NCI-H510A treated with DMSO at 0.1 percent for 48 hours (cell line): ENCODE data around the gene CCL2.

Source experiments
- DNase-seq: peaks from one replicate; lab custom pipeline; 2025; lab: John Stamatoyannopoulos, UW

The CCL2 gene

DNA sequence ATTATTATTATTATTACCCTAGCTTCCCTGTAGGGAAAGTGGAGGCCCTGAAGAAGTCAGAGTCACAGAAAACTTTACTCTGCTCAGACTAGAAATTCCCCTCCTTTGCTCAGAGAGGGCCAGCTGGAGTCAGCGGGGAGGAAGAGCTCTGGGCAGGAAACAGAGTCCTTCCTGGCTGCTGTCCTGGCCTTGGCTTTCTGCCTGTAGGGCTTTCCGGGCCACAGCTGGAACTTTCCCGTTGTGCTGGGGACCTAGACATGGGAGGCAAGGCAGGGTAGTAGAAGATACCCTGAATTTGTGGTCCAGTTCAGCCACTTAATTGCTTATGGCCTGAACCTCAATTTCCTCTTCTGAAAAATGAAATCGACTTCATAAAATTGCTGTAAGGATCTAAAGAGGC is 14.0 kb upstream of the CCL2 start:
- no peak for DNase-seq

DNA sequence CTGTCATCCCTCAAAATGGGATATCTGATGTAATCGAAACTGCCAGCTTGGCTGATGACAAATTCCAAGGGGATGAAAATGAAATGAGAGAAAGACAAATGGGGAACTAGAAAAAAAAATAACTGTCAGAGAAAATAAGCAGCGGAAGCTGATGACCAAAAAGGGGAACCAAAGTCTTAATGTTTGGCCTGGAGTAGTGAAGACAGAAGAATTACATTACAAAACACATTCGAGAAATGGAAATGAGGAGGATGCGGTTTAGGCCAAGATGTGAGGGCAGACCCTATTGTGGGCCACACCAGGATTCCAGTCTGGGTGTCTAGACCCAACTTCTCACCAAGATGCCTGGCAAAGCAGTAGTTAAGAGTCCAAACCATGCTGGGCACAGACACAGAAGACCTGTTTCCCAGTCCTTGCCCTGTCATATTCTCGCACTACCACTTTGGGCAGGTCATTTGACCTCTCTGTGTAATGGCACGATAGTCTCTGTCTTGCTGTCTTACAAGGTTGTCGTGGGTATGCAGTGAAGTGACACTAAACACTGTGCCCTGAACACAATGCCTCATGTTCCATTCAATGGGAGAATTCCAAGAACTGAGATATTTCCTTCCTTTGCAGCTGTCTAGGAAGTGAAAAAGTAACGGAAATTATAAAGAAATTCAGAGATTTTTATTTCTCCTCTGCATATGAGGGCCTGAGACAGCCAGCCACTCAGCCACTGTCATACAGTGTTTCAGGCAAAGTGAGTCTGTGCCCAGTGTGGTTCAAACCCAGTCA is 12.3 kb upstream of the CCL2 start:
- DNase-seq, result no peak

DNA sequence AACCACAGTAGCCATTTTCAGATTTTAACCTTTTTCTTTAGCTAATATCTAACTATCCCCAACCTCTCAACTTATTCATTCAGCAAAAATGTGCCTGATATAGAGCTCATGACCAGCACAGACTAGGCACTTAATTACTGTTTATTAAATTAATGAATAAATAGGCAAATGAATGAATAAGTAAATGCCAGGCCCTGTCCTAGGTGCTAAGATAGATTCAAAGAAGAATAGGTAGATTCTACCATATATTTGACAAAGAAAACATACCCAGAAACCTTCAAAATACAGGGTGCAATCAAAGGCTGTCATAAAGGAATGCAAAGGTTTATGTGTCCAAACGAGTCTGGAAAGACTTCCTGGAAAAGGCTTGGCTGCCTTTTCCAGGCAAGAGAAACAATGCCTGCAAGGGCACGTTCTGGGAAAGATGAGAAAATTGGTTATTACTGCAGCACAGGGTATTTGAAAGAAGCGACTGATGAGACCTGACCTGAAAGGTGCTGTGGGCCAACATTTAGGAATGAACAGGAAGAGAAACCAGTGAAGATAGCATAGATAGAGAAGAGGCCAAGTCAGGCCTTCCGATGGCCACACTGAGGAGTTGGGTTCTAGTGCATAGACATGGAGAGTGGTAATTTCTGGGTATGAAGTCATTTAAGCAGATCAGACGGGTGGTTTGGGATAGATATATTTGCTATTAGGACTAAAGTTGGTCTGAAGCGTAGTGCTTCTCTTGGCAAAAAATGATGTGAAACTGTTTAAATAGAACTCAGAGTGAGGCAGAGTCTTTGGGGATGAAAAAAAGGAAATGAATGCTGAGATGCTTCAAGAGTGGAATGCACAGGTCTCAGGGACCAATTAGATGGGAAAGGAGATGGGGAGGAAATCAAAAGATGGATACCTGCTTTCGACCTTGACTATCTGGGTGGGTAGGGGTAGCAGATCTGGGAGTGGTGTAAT is 11.4 kb upstream of the CCL2 start:
- DNase-seq, result no peak

DNA sequence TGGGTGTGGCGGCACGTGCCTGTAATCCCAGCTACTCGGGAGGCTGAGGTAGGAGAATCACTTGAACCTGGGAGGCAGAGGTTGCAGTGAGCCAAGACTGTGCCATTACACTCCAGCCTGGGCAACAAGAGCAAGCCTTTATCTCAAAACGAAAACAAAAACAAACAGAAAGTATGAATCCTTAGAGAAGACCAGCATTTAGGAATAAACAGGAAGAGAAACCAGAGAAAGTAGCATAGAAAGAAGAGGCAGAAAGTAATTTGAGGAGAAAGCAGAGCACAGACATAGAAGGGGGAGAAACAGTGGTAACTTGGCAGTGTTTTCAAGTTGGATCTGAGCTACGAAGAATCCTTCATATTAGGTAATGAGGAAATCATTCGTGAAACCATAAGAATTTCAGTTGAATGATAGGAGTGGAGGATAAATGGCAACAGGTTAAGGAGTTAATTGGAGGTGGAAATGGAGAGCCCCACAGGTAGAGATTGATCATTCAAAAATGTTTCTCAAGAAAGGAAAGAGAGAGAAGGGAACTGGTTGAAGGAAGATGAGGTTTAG is 9.7 kb upstream of the CCL2 start:
- DNase-seq, result no peak

DNA sequence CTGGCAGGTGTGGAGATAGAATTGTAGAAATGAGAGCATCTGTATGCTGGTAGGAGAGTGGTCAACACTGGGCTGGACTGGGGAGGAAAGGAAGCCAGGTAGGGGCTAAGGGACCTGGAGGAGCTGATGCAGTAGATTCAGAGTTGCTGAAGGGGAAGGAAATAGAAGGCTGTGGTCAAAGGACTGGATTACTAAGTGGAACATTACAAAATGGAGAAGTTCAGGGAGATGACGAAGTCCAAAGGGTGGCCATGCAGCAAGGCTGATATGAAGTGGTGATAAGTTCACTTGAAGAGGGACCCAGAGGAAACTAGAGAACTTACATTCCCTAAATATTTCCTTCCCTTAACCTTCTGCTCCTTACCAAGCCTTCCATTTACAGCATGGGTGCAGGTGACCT is 8.6 kb upstream of the CCL2 start:
- DNase-seq, result no peak

DNA sequence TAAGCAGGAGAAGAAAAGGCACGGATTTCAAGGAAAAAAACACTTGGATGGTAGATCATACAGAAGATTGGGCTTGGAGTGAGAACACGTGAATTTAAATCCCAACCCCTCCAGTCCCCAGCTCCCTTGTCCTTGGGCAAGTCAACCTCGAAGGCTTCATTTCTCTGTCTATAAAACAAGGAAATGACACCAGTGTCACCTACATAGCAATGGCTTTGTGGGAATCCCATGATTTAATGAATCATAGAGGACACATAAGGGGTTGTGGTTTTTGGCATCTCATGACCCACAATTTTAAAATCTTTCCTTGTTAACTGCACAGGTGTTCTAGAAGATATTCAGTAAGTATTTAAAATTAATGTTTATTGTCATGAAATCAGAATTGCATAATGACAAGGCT is 8.2 kb upstream of the CCL2 start:
- DNase-seq, result no peak

DNA sequence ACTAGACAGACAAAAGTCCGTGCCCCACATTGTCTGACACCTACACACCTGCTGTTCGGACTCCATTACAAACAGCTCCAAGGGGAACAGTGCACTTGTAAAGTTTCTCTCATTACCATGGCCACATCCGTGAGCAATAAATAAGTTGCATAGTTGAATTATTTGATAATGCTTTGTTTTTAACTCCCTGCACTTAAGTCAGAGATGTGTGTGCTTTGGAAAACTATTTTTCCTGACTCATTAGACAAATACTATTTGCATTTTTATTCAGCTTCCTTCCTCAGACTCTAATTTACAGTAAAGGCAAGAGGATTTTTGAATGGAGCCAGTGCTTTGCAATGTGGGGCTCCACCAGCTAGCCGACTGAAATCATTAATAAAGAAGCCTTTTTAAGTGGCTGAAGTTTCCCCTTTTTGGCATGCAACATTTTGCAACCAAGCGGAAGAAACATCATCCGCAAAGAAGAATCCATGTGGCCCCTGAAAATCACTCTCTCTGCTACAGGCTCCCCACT is 6.5 kb upstream of the CCL2 start:
- DNase-seq, result no peak

DNA sequence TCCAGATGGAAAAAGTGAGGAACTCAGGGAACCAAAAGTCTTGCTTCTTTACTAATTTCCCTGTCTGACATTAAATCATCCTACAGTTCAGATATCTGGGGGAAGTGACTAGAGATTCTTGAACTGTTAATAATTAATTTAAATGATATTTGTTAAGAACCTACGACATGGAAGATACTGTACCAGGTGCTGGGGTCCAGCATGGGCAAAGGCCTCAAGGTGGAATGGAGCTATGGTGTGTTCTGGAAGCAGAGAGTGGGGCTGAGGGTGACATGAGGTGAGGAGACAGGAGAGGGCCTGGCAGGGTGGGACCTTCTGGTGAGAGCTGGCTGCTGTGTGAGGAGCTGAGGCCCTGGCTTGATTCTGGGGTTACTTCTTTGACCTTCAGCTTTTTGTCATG is 6.0 kb upstream of the CCL2 start:
- DNase-seq, result no peak

DNA sequence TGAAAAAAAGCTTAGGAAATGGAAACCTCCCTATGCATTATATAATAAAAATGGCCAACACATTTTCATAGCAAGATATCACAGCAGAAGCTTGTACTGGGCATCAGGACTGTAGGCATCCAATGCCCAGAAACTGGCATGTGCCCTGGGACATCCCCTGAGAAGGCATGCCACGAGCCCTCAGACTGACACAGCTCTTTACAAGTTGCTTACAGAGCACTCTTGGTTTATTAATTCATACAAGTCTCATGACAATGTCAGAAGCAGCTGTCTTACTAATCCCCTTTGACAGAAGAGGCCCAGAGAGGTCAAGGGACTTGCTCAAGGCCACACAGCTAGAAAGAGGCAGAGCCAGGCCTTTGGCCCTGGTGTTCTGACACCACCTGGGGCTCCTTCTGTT is 5.6 kb upstream of the CCL2 start:
- DNase-seq, result no peak

DNA sequence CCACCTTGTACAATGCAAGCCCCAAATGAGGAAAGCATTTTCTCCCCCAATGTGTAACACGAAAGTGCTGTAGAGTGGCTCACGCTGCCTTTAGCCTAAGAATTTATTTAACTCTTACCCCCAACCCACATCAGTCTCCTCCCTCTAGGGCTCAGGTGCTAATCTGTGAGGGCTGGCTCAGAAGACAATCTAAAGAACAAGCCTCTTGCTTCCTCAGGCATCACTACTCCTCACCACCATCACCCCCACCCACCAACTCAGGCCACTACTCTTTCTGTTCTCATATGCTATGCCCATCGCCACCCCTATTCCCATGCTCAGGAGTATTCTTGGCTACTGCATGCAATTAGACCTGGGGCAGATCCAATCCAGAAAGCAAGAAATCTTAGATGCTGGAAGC is 3.9 kb upstream of the CCL2 start:
- DNase-seq, result no peak

DNA sequence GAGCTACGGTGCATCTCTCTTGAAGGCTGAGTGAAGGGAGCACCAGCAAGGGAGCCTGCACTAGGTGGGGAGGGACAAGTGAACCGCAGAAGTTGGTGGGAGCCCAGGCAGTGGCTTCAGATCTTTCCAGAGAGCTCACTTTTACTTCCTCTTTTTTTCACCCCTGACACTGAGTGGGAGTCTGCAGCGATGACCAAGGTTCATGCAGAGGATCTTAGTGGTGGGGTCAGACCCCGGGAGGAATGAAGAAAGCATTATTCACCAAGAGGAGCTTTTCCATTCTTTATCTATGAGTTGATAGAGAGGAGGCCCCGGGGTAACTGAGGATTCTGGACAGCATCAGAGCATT is 3.0 kb upstream of the CCL2 start:
- DNase-seq, result no peak

DNA sequence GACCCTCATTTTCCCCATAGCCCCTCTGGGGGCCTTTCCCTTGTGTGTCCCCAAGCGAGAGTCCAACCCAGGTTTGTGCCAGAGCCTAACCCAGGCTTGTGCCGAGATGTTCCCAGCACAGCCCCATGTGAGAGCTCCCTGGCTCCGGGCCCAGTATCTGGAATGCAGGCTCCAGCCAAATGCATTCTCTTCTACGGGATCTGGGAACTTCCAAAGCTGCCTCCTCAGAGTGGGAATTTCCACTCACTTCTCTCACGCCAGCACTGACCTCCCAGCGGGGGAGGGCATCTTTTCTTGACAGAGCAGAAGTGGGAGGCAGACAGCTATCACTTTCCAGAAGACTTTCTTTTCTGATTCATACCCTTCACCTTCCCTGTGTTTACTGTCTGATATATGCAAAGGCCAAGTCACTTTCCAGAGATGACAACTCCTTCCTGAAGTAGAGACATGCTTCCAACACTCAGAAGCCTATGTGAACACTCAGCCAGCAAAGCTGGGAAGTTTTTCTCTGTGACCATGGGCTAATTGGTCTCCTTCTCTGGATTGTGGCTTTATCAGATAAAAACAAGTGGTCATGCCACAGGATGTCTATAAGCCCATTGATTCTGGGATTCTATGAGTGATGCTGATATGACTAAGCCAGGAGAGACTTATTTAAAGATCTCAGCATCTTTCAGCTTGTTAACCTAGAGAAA is 2.5 kb upstream of the CCL2 start:
- DNase-seq, result no peak

DNA sequence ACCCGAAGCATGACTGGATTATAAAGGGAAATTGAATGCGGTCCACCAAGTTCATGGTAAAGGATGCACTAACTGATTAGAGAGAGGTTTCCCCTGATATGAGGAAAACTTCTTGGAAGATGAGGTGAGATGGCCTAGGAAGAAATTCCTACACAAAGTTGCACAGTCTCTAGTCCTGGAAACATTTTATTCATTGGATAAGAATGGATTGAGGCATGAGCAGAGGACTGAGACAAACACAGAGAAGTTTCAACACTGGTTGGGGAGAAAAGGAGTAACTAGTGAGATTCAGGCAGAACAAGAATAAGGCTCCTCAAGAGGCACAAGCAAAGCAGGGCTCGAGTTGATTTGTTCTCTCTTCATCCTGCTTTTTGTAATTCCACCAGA is 2.0 kb upstream of the CCL2 start:
- DNase-seq, result no peak

DNA sequence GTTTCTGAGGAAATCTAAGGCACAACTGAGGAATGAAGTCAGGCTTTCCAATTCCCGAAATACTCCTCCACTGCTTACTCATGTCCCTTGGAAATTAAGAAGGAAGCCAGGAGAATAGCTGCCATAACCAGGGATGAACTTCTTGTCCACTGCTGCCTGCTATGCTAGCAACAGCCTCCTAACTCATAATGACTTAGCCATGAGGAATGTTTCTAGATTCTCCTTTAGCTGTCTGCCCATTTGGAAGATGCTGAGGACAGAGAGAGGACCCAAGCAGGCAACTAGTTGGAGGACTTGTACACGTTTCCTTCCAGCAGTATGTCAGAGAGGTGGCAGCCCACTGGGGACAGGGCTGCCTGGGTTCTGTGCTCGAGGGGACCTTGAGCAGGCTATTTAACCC is 939 bp upstream of the CCL2 start:
- no peak for DNase-seq

DNA sequence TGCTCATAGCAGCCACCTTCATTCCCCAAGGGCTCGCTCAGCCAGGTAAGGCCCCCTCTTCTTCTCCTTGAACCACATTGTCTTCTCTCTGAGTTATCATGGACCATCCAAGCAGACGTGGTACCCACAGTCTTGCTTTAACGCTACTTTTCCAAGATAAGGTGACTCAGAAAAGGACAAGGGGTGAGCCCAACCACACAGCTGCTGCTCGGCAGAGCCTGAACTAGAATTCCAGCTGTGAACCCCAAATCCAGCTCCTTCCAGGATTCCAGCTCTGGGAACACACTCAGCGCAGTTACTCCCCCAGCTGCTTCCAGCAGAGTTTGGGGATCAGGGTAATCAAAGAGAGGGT is 272 bp downstream of the CCL2 start:
- DNase-seq, result no peak

DNA sequence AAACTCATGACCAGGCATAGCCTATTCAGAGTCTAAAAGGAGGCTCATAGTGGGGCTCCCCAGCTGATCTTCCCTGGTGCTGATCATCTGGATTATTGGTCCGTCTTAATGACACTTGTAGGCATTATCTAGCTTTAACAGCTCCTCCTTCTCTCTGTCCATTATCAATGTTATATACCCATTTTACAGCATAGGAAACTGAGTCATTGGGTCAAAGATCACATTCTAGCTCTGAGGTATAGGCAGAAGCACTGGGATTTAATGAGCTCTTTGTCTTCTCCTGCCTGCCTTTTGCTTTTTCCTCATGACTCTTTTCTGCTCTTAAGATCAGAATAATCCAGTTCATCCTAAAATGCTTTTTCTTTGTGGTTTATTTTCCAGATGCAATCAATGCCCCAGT is 756 bp downstream of the CCL2 start:
- DNase-seq, result no peak

DNA sequence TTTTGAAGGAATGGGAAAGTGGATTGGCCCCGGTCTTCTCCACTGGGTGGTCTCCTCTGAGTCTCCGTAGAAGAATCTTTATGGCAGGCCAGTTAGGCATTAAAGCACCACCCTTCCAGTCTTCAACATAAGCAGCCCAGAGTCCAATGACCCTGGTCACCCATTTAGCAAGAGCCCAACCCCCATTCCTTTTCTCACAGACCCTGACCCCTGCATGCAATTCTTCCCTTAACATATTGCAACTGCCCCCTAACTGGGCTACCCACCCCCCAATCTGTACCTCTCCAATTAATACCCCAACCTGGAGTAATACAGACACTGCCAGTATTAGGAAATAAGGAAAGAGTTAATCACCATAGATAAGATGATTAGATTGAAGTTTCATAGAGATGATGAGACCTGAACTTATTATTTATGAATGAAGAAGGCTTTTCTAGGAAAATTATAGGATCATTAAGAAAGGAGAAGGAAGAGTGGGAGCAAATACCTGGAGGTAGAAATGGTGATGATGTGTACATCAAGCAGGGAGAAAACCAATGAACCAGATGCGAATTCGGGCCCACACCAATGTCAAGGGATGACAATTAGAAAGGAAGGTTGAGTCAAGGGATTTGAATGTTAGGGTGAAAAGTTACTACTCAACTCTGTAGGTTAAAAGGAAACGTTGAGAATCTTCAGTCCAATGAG is 2.4 kb downstream of the CCL2 start:
- no peak for DNase-seq

DNA sequence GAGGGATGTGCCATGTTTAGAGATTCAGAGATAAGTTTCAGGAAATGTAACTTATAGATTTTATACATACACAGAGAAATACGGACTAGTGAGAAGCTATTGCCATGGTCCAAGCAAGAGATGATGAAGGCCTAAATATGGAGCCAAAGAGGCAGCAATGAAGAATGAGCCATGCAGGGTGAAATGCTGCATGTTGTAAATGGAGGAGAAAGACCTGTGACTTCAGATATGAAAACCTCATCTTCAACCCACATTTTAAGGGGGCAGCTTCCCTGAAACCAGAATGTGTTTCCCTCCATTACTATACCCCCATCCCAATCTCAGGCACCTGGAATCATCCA is 2.9 kb downstream of the CCL2 start:
- no peak for DNase-seq

DNA sequence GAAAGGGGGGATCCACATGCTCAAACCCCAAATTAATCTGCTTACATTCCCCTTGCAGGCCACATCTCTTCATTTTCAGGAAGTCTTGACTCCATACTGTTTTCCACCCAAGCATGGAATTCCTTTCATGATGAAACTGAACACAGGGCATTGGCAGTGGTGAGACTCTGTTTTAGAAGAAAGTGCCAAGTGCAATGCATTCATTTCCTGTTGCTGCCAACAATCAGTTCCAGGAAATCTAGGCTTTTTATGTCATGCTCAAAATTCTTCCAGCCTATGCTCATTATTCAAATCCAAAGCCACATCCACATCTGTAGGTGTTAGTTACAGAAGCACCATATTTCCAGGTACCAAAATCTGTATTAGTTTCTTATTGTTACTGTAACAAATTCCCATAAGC is 4.1 kb downstream of the CCL2 start:
- DNase-seq, result no peak

DNA sequence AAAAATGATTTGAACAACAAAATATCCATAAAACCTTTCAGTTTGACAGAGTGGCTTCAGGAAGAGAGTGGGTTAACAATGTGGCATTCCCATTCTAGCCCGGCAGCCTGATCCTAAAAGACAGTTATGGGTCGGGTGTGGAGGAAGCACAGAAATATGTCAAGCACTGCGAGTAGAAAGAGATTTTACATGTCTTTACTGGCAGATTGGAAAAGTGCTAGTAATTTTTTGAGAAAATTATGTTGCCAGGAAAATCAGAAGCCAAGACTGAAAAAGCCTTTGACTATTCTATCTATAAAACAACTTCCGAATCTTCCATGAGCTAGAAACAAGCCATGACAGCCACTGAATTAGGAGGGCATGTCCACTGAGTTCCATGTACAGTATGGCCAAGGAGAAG is 5.8 kb downstream of the CCL2 start:
- DNase-seq, result no peak

DNA sequence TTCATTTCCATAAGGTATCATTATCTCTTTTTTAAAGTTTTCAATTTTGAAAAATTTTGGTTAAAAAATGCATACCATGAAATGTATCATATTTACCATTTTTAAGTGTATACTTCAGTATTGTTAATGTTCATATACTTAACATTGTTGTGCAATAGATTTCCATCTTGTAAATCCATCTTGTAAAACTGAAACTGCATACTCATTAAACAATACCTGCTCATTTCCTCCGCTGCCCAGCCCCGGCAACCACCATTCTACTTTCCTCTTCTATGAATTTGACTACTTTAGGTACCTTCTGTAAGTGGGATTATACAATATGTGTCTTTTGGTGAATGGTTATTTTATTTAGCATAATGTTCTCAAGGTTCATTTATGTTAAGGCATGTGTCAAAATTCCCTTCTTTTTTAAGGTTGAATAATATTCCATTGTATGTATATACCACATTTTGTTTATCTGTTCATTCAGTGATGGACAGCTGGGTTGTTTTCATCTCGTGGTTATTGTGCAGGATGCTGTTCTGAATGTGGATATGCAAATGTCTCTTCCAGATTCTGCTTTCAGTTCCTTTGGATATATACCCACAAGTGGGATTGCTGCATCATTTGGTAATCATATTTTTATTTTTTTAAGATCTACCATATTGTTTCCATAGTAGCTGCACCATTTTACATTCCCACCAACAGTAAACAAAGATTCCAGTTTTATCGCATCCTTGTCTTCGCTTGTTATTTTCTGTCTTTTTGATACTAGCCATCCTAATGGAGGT is 6.7 kb downstream of the CCL2 start:
- DNase-seq, result no peak
